ENCODE results near the gene TRABD2A.

The TRABD2A gene

GRCh38 chr2:84905181-84906107 lies 24.6 kb upstream of the TRABD2A start, which contains the start of gene TMSB10:
TMSB10 (plus strand) TSS chr2:84905656.
- peak; percentile 79 to 80 for DNase-seq (ENCODE audit: low read depth in 2 of 2)

- no peak for DNase-seq (ENCODE audit: low read depth in 2 of 2)
Measured at GRCh38 chr2:84904717-84905174, 23.9 kb upstream of the TRABD2A start.

GRCh38 chr2:84904151-84904550 lies 23.3 kb upstream of the TRABD2A start:
- no peak for DNase-seq (ENCODE audit: low read depth in 2 of 2)

- no peak for DNase-seq (ENCODE audit: low read depth in 2 of 2)
Measured at GRCh38 chr2:84902526-84902925, 21.6 kb upstream of the TRABD2A start.

GRCh38 chr2:84901593-84902120 lies 20.8 kb upstream of the TRABD2A start:
- DNase-seq (ENCODE audit: low read depth in 2 of 2), result no peak

GRCh38 chr2:84900971-84901370 lies 20.1 kb upstream of the TRABD2A start:
- no peak for DNase-seq (ENCODE audit: low read depth in 2 of 2)

- DNase-seq (ENCODE audit: low read depth in 2 of 2), result no peak
Measured at GRCh38 chr2:84899304-84900204, 18.7 kb upstream of the TRABD2A start.

- DNase-seq (ENCODE audit: low read depth in 2 of 2), result no peak
Measured at GRCh38 chr2:84897773-84898172, 16.9 kb upstream of the TRABD2A start.

- DNase-seq (ENCODE audit: low read depth in 2 of 2), result no peak
Measured at GRCh38 chr2:84896567-84896966, 15.7 kb upstream of the TRABD2A start.

- no peak for DNase-seq (ENCODE audit: low read depth in 2 of 2)
Measured at GRCh38 chr2:84894758-84895520, 14.1 kb upstream of the TRABD2A start.

- no peak for DNase-seq (ENCODE audit: low read depth in 2 of 2)
Measured at GRCh38 chr2:84894131-84894586, 13.3 kb upstream of the TRABD2A start.

GRCh38 chr2:84891355-84892010 lies 10.6 kb upstream of the TRABD2A start:
- DNase-seq (ENCODE audit: low read depth in 2 of 2), result no peak

- DNase-seq (ENCODE audit: low read depth in 2 of 2), result no peak
Measured at GRCh38 chr2:84889332-84889731, 8.4 kb upstream of the TRABD2A start.

GRCh38 chr2:84888401-84889276 lies 7.8 kb upstream of the TRABD2A start:
- no peak for DNase-seq (ENCODE audit: low read depth in 2 of 2)

- DNase-seq (ENCODE audit: low read depth in 2 of 2), result no peak
Measured at GRCh38 chr2:84886791-84887190, 5.9 kb upstream of the TRABD2A start.

GRCh38 chr2:84885111-84885510 lies 4.2 kb upstream of the TRABD2A start:
- DNase-seq (ENCODE audit: low read depth in 2 of 2), result no peak

- DNase-seq (ENCODE audit: low read depth in 2 of 2), result no peak
Measured at GRCh38 chr2:84884449-84884848, 3.6 kb upstream of the TRABD2A start.

GRCh38 chr2:84882775-84883550 lies 2.1 kb upstream of the TRABD2A start:
- no peak for DNase-seq (ENCODE audit: low read depth in 2 of 2)

GRCh38 chr2:84882414-84882738 lies 1.5 kb upstream of the TRABD2A start:
- no peak for DNase-seq (ENCODE audit: low read depth in 2 of 2)

All from stimulated activated CD4-positive, alpha-beta T cell treated with anti-CD3 and anti-CD28 coated beads, Interleukin-15, amount 100 ng/mL, for 48 hours (primary cell).